Erythroblast (primary cell): ENCODE results near the gene CA4.

Experiments used
- GATA1 ChIP-seq: IDR thresholded peaks from 2 replicates; pipeline ENCODE4 v1.6.1; 2011; ENCODE audit warnings: low read depth, mild to moderate bottlenecking, control low read depth, low read length, moderate library complexity
- POLR2A ChIP-seq: IDR thresholded peaks from 2 replicates; pipeline ENCODE4 v1.6.1; 2011; ENCODE audit warnings: mild to moderate bottlenecking, low read length

GRCh38 chr17:60155427-60155814 is 5.6 kb downstream of the CA4 start:
- TF ChIP-seq POLR2A (no peak), GATA1 (no peak)
